IMR-90 (cell line): ENCODE data around the gene UBQLN2.

Source experiments
- MAZ ChIP-seq: IDR thresholded peaks from 2 replicates; pipeline ENCODE4 v1.6.1; 2012; ENCODE audit warnings: low read depth, mild to moderate bottlenecking, low read length, improper control_type of control experiment, moderate library complexity, borderline replicate concordance
- RAD21 ChIP-seq: IDR thresholded peaks from 2 replicates; pipeline ENCODE4 v1.6.1; 2012; ENCODE audit warnings: low read length, improper control_type of control experiment
- TF ChIP-seq, protein P1 (sequence below): conservative IDR thresholded peaks from 2 replicates; pipeline ENCODE4 v1.5.1; 2012; ENCODE audit warnings: mild to moderate bottlenecking, low read depth, low read length, improper control_type of control experiment

GRCh38 chrX:56557376-56557929, 6.0 kb upstream of the UBQLN2 start:
- TF ChIP-seq, protein P1, sequence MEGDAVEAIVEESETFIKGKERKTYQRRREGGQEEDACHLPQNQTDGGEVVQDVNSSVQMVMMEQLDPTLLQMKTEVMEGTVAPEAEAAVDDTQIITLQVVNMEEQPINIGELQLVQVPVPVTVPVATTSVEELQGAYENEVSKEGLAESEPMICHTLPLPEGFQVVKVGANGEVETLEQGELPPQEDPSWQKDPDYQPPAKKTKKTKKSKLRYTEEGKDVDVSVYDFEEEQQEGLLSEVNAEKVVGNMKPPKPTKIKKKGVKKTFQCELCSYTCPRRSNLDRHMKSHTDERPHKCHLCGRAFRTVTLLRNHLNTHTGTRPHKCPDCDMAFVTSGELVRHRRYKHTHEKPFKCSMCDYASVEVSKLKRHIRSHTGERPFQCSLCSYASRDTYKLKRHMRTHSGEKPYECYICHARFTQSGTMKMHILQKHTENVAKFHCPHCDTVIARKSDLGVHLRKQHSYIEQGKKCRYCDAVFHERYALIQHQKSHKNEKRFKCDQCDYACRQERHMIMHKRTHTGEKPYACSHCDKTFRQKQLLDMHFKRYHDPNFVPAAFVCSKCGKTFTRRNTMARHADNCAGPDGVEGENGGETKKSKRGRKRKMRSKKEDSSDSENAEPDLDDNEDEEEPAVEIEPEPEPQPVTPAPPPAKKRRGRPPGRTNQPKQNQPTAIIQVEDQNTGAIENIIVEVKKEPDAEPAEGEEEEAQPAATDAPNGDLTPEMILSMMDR = no peak
- TF ChIP-seq RAD21 = no peak
- TF ChIP-seq MAZ = no peak
